Activated naive CD8-positive, alpha-beta T cell treated with anti-CD3 and anti-CD28 coated beads, Interleukin-2, amount 10 ng/mL, durations not matched to agents 7 days and 5 days (primary cell): ENCODE results near the gene FAT2. TPM values are rescaled to one million over a fixed set of nuclear protein-coding genes. Genes with fewer than 3 reads are reported as not detected.

Experiments used
- ATAC-seq: fragments of 150-1000 bp; cut with Tn5 transposase; one replicate; pipeline ENCODE4 v1.10.0; 2021; ENCODE audit warnings: low read depth, moderate library complexity
- POLR2A ChIA-PET: fragments of 350-600 bp; sonication (Branson Sonifier 250); formaldehyde crosslinking; loops from one replicate; lab custom pipeline; 2021; ENCODE audit warnings: antibody characterized with exemption; lab: Charles Lee
- DNase-seq: peaks from one replicate; pipeline ENCODE4 v3.0.0; 2021
- H3K27ac Mint-ChIP-seq: one replicate; pipeline ENCODE4 v1.8.0; 2022; ENCODE audit warnings: mild to moderate bottlenecking, mixed read lengths
- H3K27me3 Mint-ChIP-seq: one replicate; pipeline ENCODE4 v1.8.0; 2022; ENCODE audit warnings: mild to moderate bottlenecking, moderate library complexity, mixed read lengths
- H3K36me3 Mint-ChIP-seq: one replicate; pipeline ENCODE4 v1.8.0; 2021; ENCODE audit warnings: mild to moderate bottlenecking, mixed read lengths
- H3K4me1 Mint-ChIP-seq: one replicate; pipeline ENCODE4 v1.8.0; 2021; ENCODE audit warnings: mixed read lengths
- H3K4me3 Mint-ChIP-seq: one replicate; pipeline ENCODE4 v1.8.0; 2022; ENCODE audit warnings: mild to moderate bottlenecking, moderate library complexity, mixed read lengths
- H3K9me3 Mint-ChIP-seq: one replicate; pipeline ENCODE4 v1.8.0; 2021; ENCODE audit warnings: mixed read lengths
- total RNA-seq, 2 experiments: library from RNA; stranded (reverse); gene quantifications; one replicate each; pipeline ENCODE4 v1.2.3, GENCODE V29; 2021

The FAT2 gene
- total RNA-seq, 2 experiments from 2014 or later: not detected

GRCh38 chr5:151605559-151605958 lies 14.4 kb upstream of the FAT2 start:
- Mint-ChIP-seq H3K4me3 (no peak overlapping the region), H3K9me3 (no peaks in the 10 kb centered on the region), H3K36me3 (no peaks in the 10 kb centered on the region), H3K27ac (no peak overlapping the region), H3K27me3 (peaks cover 37% of the 10 kb centered on the region), H3K4me1 (no peaks in the 10 kb centered on the region)
- POLR2A ChIA-PET: no interaction called here
- no peak for DNase-seq
- ATAC-seq: no peak

DNA sequence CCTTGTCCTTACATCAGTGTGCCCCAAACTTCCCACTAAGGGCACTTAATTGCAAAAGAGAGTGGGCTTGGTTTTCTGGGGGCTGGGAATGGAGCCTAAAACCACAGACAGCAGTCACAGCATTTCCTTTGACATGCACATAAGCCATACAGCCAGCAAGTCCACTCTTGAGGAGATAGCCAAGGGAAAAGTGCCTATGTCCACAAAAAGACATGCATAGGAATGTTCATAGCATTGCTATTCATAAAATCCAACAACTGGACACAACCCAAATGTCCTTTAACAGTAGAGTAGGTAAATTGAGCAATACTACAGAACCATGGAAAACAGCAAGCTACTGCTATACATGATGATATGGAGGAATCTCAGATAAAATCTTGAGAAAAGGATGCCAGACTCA lies 11.7 kb upstream of the FAT2 start:
- Mint-ChIP-seq H3K27ac (no peak overlapping the region), H3K9me3 (no peaks in the 10 kb centered on the region), H3K27me3 (peaks cover 24% of the 10 kb centered on the region), H3K36me3 (no peaks in the 10 kb centered on the region), H3K4me1 (no peaks in the 10 kb centered on the region), H3K4me3 (no peak overlapping the region)
- POLR2A ChIA-PET: interaction anchor here (0.7 kb wide), 1 partner anchor 139 kb away, joined by 5 read pairs; no protein-coding TSS in a partner anchor
- DNase-seq (no peak), ATAC-seq (no peak)

DNA sequence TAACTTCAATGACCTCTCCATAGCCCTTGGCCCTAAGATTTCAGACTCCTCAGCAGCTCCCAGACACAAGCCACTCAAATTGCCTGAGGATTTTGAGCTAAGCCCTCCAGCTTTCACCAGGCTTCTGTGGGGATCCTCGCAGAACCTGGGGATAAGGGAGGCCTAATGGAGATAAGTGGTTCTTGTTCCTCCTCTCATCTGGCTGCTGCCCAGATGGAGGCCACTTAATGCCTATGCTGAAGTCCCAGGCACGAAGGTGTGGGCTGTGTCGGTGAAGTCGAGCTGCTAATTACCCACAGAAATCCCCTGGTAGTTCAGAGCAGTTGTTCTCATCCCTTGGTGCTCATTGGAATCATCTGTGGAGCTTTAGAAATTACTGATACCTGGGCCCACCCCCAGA lies 10.3 kb upstream of the FAT2 start:
- H3K4me3 Mint-ChIP-seq: no peak overlapping the region

DNA sequence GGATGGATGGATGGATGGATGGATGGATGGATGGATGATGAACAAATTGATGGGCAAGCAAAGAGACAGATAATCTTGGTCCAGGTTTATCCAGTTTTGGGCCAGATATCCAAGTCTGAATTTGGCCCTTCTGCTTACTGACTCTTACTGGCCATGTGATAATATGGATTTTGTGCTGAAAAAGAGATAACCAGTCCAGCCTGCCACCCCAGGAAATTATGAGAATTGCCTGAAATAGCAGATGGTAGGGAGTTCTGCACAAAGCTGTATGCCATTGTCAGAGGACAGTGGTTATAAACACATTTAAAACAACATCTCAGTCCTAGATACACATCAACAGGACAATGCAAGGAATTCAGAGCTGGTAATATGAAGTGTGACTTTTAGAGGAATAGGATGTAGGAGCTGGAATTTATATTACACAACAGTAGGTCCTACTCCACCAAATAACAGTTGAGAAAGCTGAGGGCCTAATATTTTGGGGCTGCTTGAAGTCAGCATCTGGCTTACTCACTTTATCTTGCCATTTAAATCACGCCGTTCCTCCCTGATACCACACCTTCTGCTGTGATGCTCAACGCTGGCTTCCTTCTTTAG lies 9.0 kb upstream of the FAT2 start:
- H3K27ac Mint-ChIP-seq: no peak overlapping the region
- no peaks in the 10 kb centered on the region for H3K36me3 Mint-ChIP-seq
- no peak overlapping the region for H3K4me3 Mint-ChIP-seq
- no peaks in the 10 kb centered on the region for H3K4me1 Mint-ChIP-seq
- POLR2A ChIA-PET: no interaction called here
- no peaks in the 10 kb centered on the region for H3K9me3 Mint-ChIP-seq
- ATAC-seq (no peak), DNase-seq (no peak)
- H3K27me3 Mint-ChIP-seq: peaks cover 13% of the 10 kb centered on the region

More for the DNA sequence above, 10.3 kb upstream of the FAT2 start:
- Mint-ChIP-seq H3K9me3 (no peaks in the 10 kb centered on the region), H3K4me1 (no peaks in the 10 kb centered on the region), H3K27me3 (peaks cover 24% of the 10 kb centered on the region), H3K27ac (no peak overlapping the region), H3K36me3 (no peaks in the 10 kb centered on the region)
- no peak for DNase-seq
- POLR2A ChIA-PET: no interaction called here
- ATAC-seq: no peak

GRCh38 chr5:151598984-151599383 lies 7.9 kb upstream of the FAT2 start:
- DNase-seq (no peak), ATAC-seq (no peak)
- POLR2A ChIA-PET: no interaction called here
- Mint-ChIP-seq H3K27me3 (peaks cover 6% of the 10 kb centered on the region), H3K36me3 (no peaks in the 10 kb centered on the region), H3K27ac (no peak overlapping the region), H3K9me3 (no peaks in the 10 kb centered on the region), H3K4me1 (no peaks in the 10 kb centered on the region), H3K4me3 (no peak overlapping the region)

GRCh38 chr5:151598549-151598948 lies 7.4 kb upstream of the FAT2 start:
- no peaks in the 10 kb centered on the region for H3K4me1 Mint-ChIP-seq
- DNase-seq: no peak
- H3K36me3 Mint-ChIP-seq: no peaks in the 10 kb centered on the region
- H3K27me3 Mint-ChIP-seq: peaks cover 6% of the 10 kb centered on the region
- no peaks in the 10 kb centered on the region for H3K9me3 Mint-ChIP-seq
- ATAC-seq: no peak
- no peak overlapping the region for H3K27ac Mint-ChIP-seq
- POLR2A ChIA-PET: no interaction called here
- no peak overlapping the region for H3K4me3 Mint-ChIP-seq

DNA sequence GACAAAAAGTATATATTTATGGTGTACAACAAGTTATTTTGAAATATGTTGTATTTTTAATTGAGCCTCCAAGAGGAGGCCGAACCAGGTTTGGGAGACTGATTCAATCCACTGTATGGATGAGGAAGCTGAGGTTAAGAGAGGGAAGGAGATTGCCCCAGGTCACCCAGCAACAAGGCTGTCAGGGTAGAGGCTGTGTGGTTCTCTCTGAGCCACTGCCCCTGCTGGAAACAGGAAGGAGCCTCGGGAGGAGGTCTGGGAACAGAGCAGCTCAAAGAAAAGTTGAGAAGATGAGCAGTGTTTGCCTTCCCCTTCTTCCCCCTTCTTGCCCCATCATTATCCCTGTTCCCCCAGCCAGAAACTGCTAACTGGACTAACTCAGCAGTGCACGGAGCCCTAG lies 6.6 kb upstream of the FAT2 start:
- no peak overlapping the region for H3K27ac Mint-ChIP-seq
- H3K9me3 Mint-ChIP-seq: no peaks in the 10 kb centered on the region
- peaks cover 3% of the 10 kb centered on the region for H3K27me3 Mint-ChIP-seq
- no peak for DNase-seq
- H3K4me3 Mint-ChIP-seq: no peak overlapping the region
- ATAC-seq: no peak
- H3K36me3 Mint-ChIP-seq: no peaks in the 10 kb centered on the region
- POLR2A ChIA-PET: no interaction called here
- H3K4me1 Mint-ChIP-seq: no peaks in the 10 kb centered on the region

DNA sequence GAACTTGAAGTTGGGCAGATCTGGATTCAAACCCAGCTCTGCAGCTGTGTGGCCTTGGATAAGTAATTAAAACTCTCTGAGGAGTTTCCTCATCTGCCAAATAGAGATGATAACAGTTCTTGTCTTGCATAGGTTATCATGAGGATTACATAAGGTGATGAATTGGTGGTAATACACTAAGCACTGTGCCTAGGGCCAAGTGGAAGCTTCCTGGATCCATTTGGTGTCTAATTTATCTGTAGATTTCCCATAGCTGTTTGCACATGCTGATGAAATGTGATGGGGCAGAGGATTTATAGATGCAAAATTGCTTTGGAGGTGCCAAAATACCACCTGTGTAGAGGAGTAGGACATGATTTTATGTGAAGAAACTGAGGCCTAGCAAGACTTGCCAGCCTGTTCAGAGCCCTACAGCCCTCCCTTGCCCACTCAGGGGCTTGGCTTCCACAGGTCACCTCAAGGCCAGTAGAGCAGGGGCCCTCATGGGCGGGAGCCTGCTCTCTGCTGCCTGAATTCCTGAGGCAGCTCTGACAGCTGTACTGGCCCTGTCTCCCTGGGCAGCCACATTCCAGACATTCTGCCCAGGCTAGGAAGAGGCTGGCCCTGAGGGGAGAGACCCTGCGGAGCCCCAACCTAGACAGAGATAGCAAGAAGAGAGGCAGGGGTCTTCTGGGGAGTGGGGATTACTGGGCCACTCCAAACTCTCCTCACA lies 5.9 kb upstream of the FAT2 start:
- H3K27me3 Mint-ChIP-seq: peaks cover 3% of the 10 kb centered on the region
- no peaks in the 10 kb centered on the region for H3K36me3 Mint-ChIP-seq
- POLR2A ChIA-PET: no interaction called here
- no peak overlapping the region for H3K27ac Mint-ChIP-seq
- H3K4me3 Mint-ChIP-seq: no peak overlapping the region
- H3K4me1 Mint-ChIP-seq: no peaks in the 10 kb centered on the region
- H3K9me3 Mint-ChIP-seq: no peaks in the 10 kb centered on the region
- no peak for ATAC-seq
- DNase-seq: no peak

DNA sequence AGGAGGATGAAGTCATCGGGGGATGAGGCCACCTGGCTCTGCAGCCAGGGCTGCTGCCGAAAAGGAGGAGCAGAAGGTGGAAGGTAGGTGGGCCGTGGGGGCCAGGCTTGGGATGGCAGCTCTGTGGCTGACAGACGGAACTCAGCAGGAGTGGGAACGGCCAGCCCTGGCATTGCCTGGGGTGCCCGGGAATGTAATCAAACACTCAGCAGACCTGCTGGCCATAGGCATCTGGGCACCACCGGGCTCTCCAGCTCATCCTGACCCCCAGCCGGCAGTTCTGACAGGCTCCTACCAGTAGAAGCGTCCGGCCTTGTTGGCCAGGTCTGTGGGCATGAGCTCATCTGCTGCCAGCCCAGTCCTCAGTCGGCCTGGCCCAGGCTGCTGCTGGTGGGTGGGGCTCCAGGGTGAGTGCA lies 4.3 kb upstream of the FAT2 start:
- no peak overlapping the region for H3K4me3 Mint-ChIP-seq
- no peaks in the 10 kb centered on the region for H3K4me1 Mint-ChIP-seq
- DNase-seq (no peak), ATAC-seq (no peak)
- no peaks in the 10 kb centered on the region for H3K9me3 Mint-ChIP-seq
- H3K36me3 Mint-ChIP-seq: no peaks in the 10 kb centered on the region
- peaks cover 3% of the 10 kb centered on the region for H3K27me3 Mint-ChIP-seq
- no peak overlapping the region for H3K27ac Mint-ChIP-seq
- POLR2A ChIA-PET: no interaction called here

DNA sequence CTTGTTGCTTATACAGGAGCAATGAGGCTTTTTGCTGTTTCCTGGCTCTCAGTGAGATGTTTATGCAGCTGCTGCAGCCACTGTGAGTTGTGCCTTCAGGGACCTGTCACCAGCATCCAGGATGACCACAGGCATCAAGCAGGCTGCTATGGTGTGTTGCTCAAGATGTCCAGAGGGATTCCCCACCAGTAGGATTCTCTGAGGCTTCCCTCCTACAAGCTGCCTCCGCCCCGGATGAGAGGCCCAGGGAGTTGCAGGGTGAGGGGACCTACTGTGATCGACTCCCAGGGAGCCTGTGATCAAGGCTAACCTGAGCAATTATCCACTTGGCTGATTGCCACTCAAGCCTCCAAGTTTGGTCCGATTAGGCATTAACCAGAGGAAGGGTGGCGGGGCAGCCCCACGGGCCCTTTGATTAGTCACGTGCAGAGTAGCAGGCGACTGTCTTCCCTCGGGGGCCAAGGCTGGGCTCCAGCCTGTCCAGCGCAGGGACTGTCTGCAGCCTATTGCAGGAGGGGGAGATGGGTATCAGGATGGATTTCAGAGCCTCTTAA lies 1.8 kb upstream of the FAT2 start:
- POLR2A ChIA-PET: no interaction called here
- Mint-ChIP-seq H3K27ac (no peak overlapping the region), H3K27me3 (peaks cover 3% of the 10 kb centered on the region), H3K9me3 (no peaks in the 10 kb centered on the region), H3K4me1 (no peaks in the 10 kb centered on the region), H3K4me3 (no peak overlapping the region), H3K36me3 (no peaks in the 10 kb centered on the region)
- DNase-seq (no peak), ATAC-seq (no peak)

- H3K9me3 Mint-ChIP-seq: no peaks in the 10 kb centered on the region
- no peaks in the 10 kb centered on the region for H3K27me3 Mint-ChIP-seq
- no peaks in the 10 kb centered on the region for H3K4me1 Mint-ChIP-seq
- DNase-seq (no peak), ATAC-seq (no peak)
- POLR2A ChIA-PET: no interaction called here
- H3K36me3 Mint-ChIP-seq: no peaks in the 10 kb centered on the region
- H3K4me3 Mint-ChIP-seq: no peak overlapping the region
- H3K27ac Mint-ChIP-seq: no peak overlapping the region
These were observed 1.1 kb downstream of the FAT2 start for GRCh38 chr5:151589878-151590570.

GRCh38 chr5:151587796-151588555 lies 3.2 kb downstream of the FAT2 start:
- DNase-seq (no peak), ATAC-seq (no peak)
- H3K27ac Mint-ChIP-seq: no peak overlapping the region
- POLR2A ChIA-PET: no interaction called here
- no peaks in the 10 kb centered on the region for H3K27me3 Mint-ChIP-seq
- no peaks in the 10 kb centered on the region for H3K36me3 Mint-ChIP-seq
- H3K4me3 Mint-ChIP-seq: no peak overlapping the region
- H3K4me1 Mint-ChIP-seq: no peaks in the 10 kb centered on the region
- no peaks in the 10 kb centered on the region for H3K9me3 Mint-ChIP-seq

DNA sequence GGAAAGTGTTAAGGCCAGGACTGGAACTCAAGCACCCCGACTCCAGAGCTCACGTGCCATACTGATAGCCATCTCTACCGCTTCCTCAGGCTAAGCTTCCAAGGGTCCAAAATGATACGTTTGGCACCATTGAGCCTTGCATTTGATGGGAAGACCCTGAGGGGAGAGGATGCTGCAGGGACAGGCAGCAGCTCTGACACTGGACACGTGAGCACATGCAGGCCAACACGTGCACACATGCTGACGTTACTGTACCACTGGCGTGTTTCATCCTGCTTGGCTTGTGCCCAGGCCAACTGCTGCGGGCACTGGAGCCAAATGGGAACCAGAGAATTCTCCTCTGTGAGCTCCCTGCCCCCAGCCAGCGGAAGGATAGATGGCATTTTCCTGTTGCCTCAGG lies 5.2 kb downstream of the FAT2 start:
- no peak for ATAC-seq
- Mint-ChIP-seq H3K4me3 (no peak overlapping the region), H3K27me3 (no peaks in the 10 kb centered on the region), H3K9me3 (no peaks in the 10 kb centered on the region), H3K27ac (no peak overlapping the region), H3K36me3 (no peaks in the 10 kb centered on the region), H3K4me1 (no peaks in the 10 kb centered on the region)
- POLR2A ChIA-PET: no interaction called here
- DNase-seq: no peak
